Adrenal gland (tissue), 5 donors: Measurements from ENCODE around the gene ZGRF1.
A peak's percentile ranks its signal among the peaks of the same experiment; 100 is the strongest.

ENCODE experiments used
- CTCF ChIP-seq, 6 experiments: fragments of 450-650 bp in 4 of 6; fragments of 200-600 bp in 2 of 6; sonication (generic) in 1 of 6; IDR thresholded peaks; 1 replicate in 5 of 6; 2 replicates in 1 of 6; pipeline versions ENCODE4 v1.5.1 to v1.8.0; 2016 to 2021; ENCODE audit warnings: antibody characterized with exemption in 6 of 6, mild to moderate bottlenecking in 2 of 6, moderate library complexity in 1 of 6
- POLR2A ChIP-seq, 2 donors: fragments of 450-650 bp; IDR thresholded peaks; one replicate each; pipeline ENCODE4 v1.6.1; 2017; ENCODE audit warnings: antibody characterized with exemption in 2 of 2, mild to moderate bottlenecking in 2 of 2, moderate library complexity in 1 of 2
- donor health status: DM: no; HTN: no; CAD: no.

GRCh38 chr4:112523008-112523721 lies 113.5 kb downstream of the ZGRF1 start:
- TF ChIP-seq POLR2A (IDR thresholded peaks at IDR 0.05) (no peak), CTCF (IDR thresholded peaks at IDR 0.05) (peak in 1 of 6 experiments; percentile 10)
